BJ (cell line): ENCODE results near the gene ZNF654. TPM values are rescaled to one million over a fixed set of nuclear protein-coding genes. Genes with fewer than 3 reads are reported as not detected.

ENCODE experiments used
- CTCF ChIA-PET: fragments of 350-600 bp; formaldehyde crosslinking; extraction: SDS; loops from one replicate; lab custom pipeline; 2021; ENCODE audit warnings: antibody characterized with exemption, inconsistent platforms; lab: Yijun Ruan, JAX
- POLR2A ChIA-PET: fragments of 300-600 bp; sonication (Branson Sonifier 250); formaldehyde crosslinking; extraction: SDS; loops from one replicate; lab custom pipeline; 2021; ENCODE audit warnings: antibody characterized with exemption; lab: Charles Lee
- DNase-seq: peaks from one replicate; pipeline ENCODE4 v3.0.0-alpha.2; 2011; ENCODE audit warnings: low read depth
- H3K27me3 ChIP-seq: 2 replicates; pipeline ENCODE4 v1.6.0; 2011; ENCODE audit warnings: low read length; ENCODE audit not compliant: control insufficient read depth, insufficient read depth
- H3K36me3 ChIP-seq: 2 replicates; pipeline ENCODE4 v1.5.1; 2011; ENCODE audit warnings: low read length; ENCODE audit not compliant: control insufficient read depth, insufficient read depth
- H3K4me3 ChIP-seq: 2 replicates; pipeline ENCODE4 v1.5.1; 2011; ENCODE audit warnings: low read depth, mild to moderate bottlenecking, control low read depth, low read length
- polyA plus RNA-seq: library from polyadenylated mRNA; depleted of rRNA; stranded (reverse); fragments of >200 nt; gene quantifications from 2 replicates; pipeline ENCODE4 v1.2.3, GENCODE V29; 2011
- TF ChIP-seq, protein P1 (sequence below): IDR thresholded peaks from 2 replicates; pipeline ENCODE4 v1.5.1; 2011; ENCODE audit warnings: low read depth, mild to moderate bottlenecking, control low read depth, inconsistent platforms, low read length, moderate library complexity; ENCODE audit not compliant: insufficient read depth

ZNF654 gene
- polyA plus RNA-seq, 1 experiment = 2.0 TPM

- no peaks in the 10 kb centered on the region for H3K36me3 ChIP-seq
- CTCF ChIA-PET = no interaction called here
- TF ChIP-seq, protein P1, sequence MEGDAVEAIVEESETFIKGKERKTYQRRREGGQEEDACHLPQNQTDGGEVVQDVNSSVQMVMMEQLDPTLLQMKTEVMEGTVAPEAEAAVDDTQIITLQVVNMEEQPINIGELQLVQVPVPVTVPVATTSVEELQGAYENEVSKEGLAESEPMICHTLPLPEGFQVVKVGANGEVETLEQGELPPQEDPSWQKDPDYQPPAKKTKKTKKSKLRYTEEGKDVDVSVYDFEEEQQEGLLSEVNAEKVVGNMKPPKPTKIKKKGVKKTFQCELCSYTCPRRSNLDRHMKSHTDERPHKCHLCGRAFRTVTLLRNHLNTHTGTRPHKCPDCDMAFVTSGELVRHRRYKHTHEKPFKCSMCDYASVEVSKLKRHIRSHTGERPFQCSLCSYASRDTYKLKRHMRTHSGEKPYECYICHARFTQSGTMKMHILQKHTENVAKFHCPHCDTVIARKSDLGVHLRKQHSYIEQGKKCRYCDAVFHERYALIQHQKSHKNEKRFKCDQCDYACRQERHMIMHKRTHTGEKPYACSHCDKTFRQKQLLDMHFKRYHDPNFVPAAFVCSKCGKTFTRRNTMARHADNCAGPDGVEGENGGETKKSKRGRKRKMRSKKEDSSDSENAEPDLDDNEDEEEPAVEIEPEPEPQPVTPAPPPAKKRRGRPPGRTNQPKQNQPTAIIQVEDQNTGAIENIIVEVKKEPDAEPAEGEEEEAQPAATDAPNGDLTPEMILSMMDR = no peak
- H3K27me3 ChIP-seq = no peaks in the 10 kb centered on the region
- no peak overlapping the region for H3K4me3 ChIP-seq
- DNase-seq = no peak
- POLR2A ChIA-PET = no interaction called here
Observed at GRCh38 chr3:88033079-88033478, 26.0 kb upstream of the ZNF654 start.

GRCh38 chr3:88033808-88034207 is 25.2 kb upstream of the ZNF654 start:
- CTCF ChIA-PET = no interaction called here
- POLR2A ChIA-PET = no interaction called here
- TF ChIP-seq, protein P1 = no peak
- Histone ChIP-seq H3K36me3 (no peaks in the 10 kb centered on the region), H3K27me3 (no peaks in the 10 kb centered on the region), H3K4me3 (no peak overlapping the region)
- no peak for DNase-seq

- TF ChIP-seq, protein P1 = no peak
- no peaks in the 10 kb centered on the region for H3K27me3 ChIP-seq
- H3K4me3 ChIP-seq = no peak overlapping the region
- CTCF ChIA-PET = interaction anchor here (0.8 kb wide), 1 partner anchor 79 kb away, joined by 3 read pairs; no protein-coding TSS in a partner anchor
- no peaks in the 10 kb centered on the region for H3K36me3 ChIP-seq
- POLR2A ChIA-PET = no interaction called here
- DNase-seq = no peak
Observed at GRCh38 chr3:88034491-88035275, 24.4 kb upstream of the ZNF654 start.

DNA sequence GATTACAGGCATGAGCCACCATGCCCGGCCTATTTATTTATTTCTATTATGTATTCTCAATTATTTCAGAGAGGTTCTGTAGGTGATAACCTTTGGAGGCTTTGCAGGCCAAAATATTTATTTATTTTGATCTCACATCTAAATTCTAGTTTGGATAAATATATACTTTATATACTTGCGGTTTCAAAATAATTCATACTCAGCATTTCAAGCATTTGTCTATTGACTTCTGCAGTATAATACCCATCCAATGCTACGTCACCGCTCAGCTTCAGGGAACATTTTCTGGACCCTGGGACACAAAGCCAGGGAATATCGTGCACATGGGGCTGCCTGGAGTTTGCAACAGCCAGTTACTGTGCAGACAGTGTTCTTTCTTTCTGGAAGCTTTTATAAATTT is 22.8 kb upstream of the ZNF654 start:
- no peaks in the 10 kb centered on the region for H3K36me3 ChIP-seq
- POLR2A ChIA-PET = no interaction called here
- H3K27me3 ChIP-seq = no peaks in the 10 kb centered on the region
- CTCF ChIA-PET = interaction anchor here (0.6 kb wide), 1 partner anchor 212 kb away, joined by 3 read pairs; no protein-coding TSS in a partner anchor
- TF ChIP-seq, protein P1 = no peak
- DNase-seq = no peak
- H3K4me3 ChIP-seq = no peak overlapping the region

- Histone ChIP-seq H3K27me3 (no peaks in the 10 kb centered on the region), H3K36me3 (no peaks in the 10 kb centered on the region), H3K4me3 (no peak overlapping the region)
- ChIA-PET CTCF (interaction anchor here (1.5 kb wide), 1 partner anchor 75 kb away, joined by 3 read pairs; no protein-coding TSS in a partner anchor), POLR2A (no interaction called here)
- TF ChIP-seq, protein P1 = no peak
- DNase-seq = peak; percentile 4
Observed at GRCh38 chr3:88038566-88038965, 20.5 kb upstream of the ZNF654 start.
